HCT116 (cell line): Measurements from ENCODE around the gene SLC6A11. TPM values are rescaled to one million over a fixed set of nuclear protein-coding genes. Genes with fewer than 3 reads are reported as not detected.

Experiments used
- ATAC-seq: fragments of 200-7000 bp; cut with Tn5 transposase; 2 replicates; pipeline ENCODE4 v1.9.1; 2020; ENCODE audit warnings: mild to moderate bottlenecking, moderate library complexity
- BruUV-seq: library from RNA; stranded (reverse); fragments of 400-500 nt; replicated peaks from 2 replicates; lab custom pipeline; 2021; lab: Mats Ljungman, UMichigan
- CTCF ChIA-PET: fragments of 300-600 bp; sonication (Branson Sonifier 250); formaldehyde crosslinking; loops from one replicate; lab custom pipeline; 2021; ENCODE audit warnings: antibody characterized with exemption; lab: Charles Lee
- POLR2A ChIA-PET: fragments of 300-600, 350-600 bp; sonication (Branson Sonifier 250); formaldehyde crosslinking; loops from one replicate; lab custom pipeline; 2021; ENCODE audit warnings: antibody characterized with exemption; lab: Charles Lee
- RAD21 ChIA-PET, 2 experiments: fragments of 300-600 bp; sonication (Branson Sonifier 250); formaldehyde crosslinking; loops; one replicate each; lab custom pipeline; 2023; ENCODE audit warnings: low total read pairs in 2 of 2; ENCODE audit not compliant: uncharacterized antibody in 2 of 2, unreplicated experiment in 2 of 2, low non-redundant PET in 1 of 2; lab: Charles Lee
- DNase-seq: peaks from one replicate; pipeline ENCODE4 v3.0.0-alpha.2; 2010; ENCODE audit warnings: low read depth, low spot score
- H2AFZ ChIP-seq: fragments of 200-600 bp; shearing (Covaris generic), sonication (generic); 2 replicates; pipeline ENCODE4 v1.6.1; 2017; ENCODE audit warnings: low read depth, mixed run types, mixed read lengths, antibody characterized with exemption, low read length; ENCODE audit not compliant: poor library complexity, severe bottlenecking
- H3K27ac ChIP-seq: 2 replicates; pipeline ENCODE4 v1.5.1; 2012; ENCODE audit warnings: low read depth, low read length
- H3K27me3 ChIP-seq: fragments of 200-600 bp; sonication (generic); 2 replicates; pipeline ENCODE4 v1.6.1; 2016; ENCODE audit warnings: mixed run types, low read length, mixed read lengths; ENCODE audit not compliant: insufficient read depth
- H3K36me3 ChIP-seq, 2 experiments: fragments of 200-500 bp in 1 of 2; fragments of 200-600 bp in 1 of 2; sonication (Bioruptor generic) in 1 of 2; sonication (generic) in 1 of 2; 2 replicates each; pipeline versions ENCODE4 v1.5.1 to v1.6.1; 2014 to 2016; ENCODE audit warnings: low read length in 2 of 2, inconsistent platforms in 1 of 2, mixed read lengths in 1 of 2, mixed run types in 1 of 2; ENCODE audit not compliant: insufficient read depth in 2 of 2, control insufficient read depth in 1 of 2
- H3K4me1 ChIP-seq, 2 experiments: fragments of 200-600 bp in 1 of 2; sonication (generic) in 1 of 2; 2 replicates each; pipeline versions ENCODE4 v1.5.1 to v1.6.1; 2012 to 2017; ENCODE audit warnings: low read length in 2 of 2, inconsistent platforms in 1 of 2, mild to moderate bottlenecking in 1 of 2, mixed read lengths in 1 of 2, mixed run types in 1 of 2, moderate library complexity in 1 of 2; ENCODE audit not compliant: insufficient read depth in 2 of 2, control insufficient read depth in 1 of 2
- H3K4me2 ChIP-seq: fragments of 200-600 bp; sonication (generic); 2 replicates; pipeline ENCODE4 v1.6.1; 2017; ENCODE audit warnings: mixed run types, low read length, mixed read lengths
- H3K4me3 ChIP-seq, 2 experiments: fragments of 200-600 bp in 1 of 2; sonication (generic) in 1 of 2; replicated peaks in 1 of 2; 2 replicates each; pipeline ENCODE4 v1.5.1; 2011 to 2016; ENCODE audit warnings: low read length in 2 of 2, control low read depth in 1 of 2, low read depth in 1 of 2, mild to moderate bottlenecking in 1 of 2, mixed read lengths in 1 of 2, mixed run types in 1 of 2
- H3K79me2 ChIP-seq: fragments of 200-600 bp; sonication (generic); 2 replicates; pipeline ENCODE4 v1.6.1; 2017; ENCODE audit warnings: mild to moderate bottlenecking, mixed run types, low read length, moderate library complexity, mixed read lengths; ENCODE audit not compliant: insufficient read depth
- H3K9ac ChIP-seq: fragments of 200-600 bp; sonication (generic); 2 replicates; pipeline ENCODE4 v1.6.1; 2016; ENCODE audit warnings: low read length, mixed read lengths
- H3K9me2 ChIP-seq: fragments of 200-600 bp; sonication (generic), shearing (Covaris generic); 2 replicates; pipeline ENCODE4 v1.6.1; 2017; ENCODE audit warnings: mixed run types, mild to moderate bottlenecking, moderate library complexity; ENCODE audit not compliant: insufficient read depth
- H3K9me3 ChIP-seq, 2 experiments: fragments of 200-500 bp in 1 of 2; fragments of 200-600 bp in 1 of 2; sonication (Bioruptor generic) in 1 of 2; sonication (generic) in 1 of 2; 2 replicates each; pipeline ENCODE4 v1.6.1; 2014 to 2017; ENCODE audit warnings: low read length in 2 of 2, mixed read lengths in 2 of 2, inconsistent platforms in 1 of 2, low read depth in 1 of 2, mild to moderate bottlenecking in 1 of 2, mixed run types in 1 of 2, moderate library complexity in 1 of 2; ENCODE audit not compliant: control insufficient read depth in 1 of 2, insufficient read depth in 1 of 2
- H4K20me1 ChIP-seq: fragments of 200-600 bp; sonication (generic), shearing (Covaris generic); 2 replicates; pipeline ENCODE4 v1.6.1; 2017; ENCODE audit warnings: mixed run types, mild to moderate bottlenecking, moderate library complexity; ENCODE audit not compliant: insufficient read depth
- CBX3 ChIP-seq: IDR thresholded peaks from 2 replicates; pipeline ENCODE4 v1.6.1; 2012; ENCODE audit warnings: low read depth
- ELF1 ChIP-seq: IDR thresholded peaks from 2 replicates; pipeline ENCODE4 v1.6.1; 2012; ENCODE audit warnings: low read depth, borderline replicate concordance
- EZH2 ChIP-seq: fragments of 200-600 bp; sonication (generic); IDR thresholded peaks from 2 replicates; pipeline ENCODE4 v1.6.1; 2017; ENCODE audit warnings: antibody characterized with exemption, mixed run types
- POLR2A ChIP-seq: IDR thresholded peaks from 2 replicates; pipeline ENCODE4 v1.7.0; 2011; ENCODE audit warnings: borderline replicate concordance; ENCODE audit not compliant: insufficient read depth, insufficient read length; ENCODE audit errors: extremely low read depth
- POLR2AphosphoS5 ChIP-seq: IDR thresholded peaks from 2 replicates; pipeline ENCODE4 v1.6.1; 2011; ENCODE audit warnings: mild to moderate bottlenecking, low read depth, low read length, moderate library complexity
- RAD21 ChIP-seq: IDR thresholded peaks from 2 replicates; pipeline ENCODE4 v1.6.1; 2012; ENCODE audit warnings: low read depth, mild to moderate bottlenecking
- SP1 ChIP-seq: IDR thresholded peaks from 2 replicates; pipeline ENCODE4 v1.6.1; 2012; ENCODE audit warnings: low read depth
- SRF ChIP-seq: IDR thresholded peaks from 2 replicates; pipeline ENCODE4 v1.6.1; 2012; ENCODE audit warnings: low read depth
- YY1 ChIP-seq: IDR thresholded peaks from 2 replicates; pipeline ENCODE4 v1.6.1; 2011; ENCODE audit warnings: low read length, low read depth, moderate library complexity, mild to moderate bottlenecking; ENCODE audit not compliant: insufficient replicate concordance; ENCODE audit errors: extremely low read depth
- ZFX ChIP-seq: fragments of 450-650 bp; IDR thresholded peaks from 2 replicates; pipeline ENCODE4 v1.6.1; 2017
- ZNF274 ChIP-seq: fragments of 200-500 bp; sonication (Bioruptor generic); IDR thresholded peaks from 2 replicates; pipeline ENCODE4 v1.6.1; 2014; ENCODE audit warnings: mild to moderate bottlenecking, low read depth, low read length, inconsistent platforms
- intact Hi-C: fragments of 100-400 bp; cut with micrococcal nuclease; formaldehyde crosslinking; loops from 2 replicates; pipeline ENCODE4 v1.10.0; 2022
- total RNA-seq: library from RNA; stranded (reverse); gene quantifications from one replicate; pipeline ENCODE4 v1.2.1, GENCODE V29; 2021; ENCODE audit not compliant: unreplicated experiment
- TF ChIP-seq, protein P1 (sequence below): IDR thresholded peaks from 2 replicates; pipeline ENCODE4 v1.6.1; 2011; ENCODE audit warnings: mild to moderate bottlenecking, low read length, moderate library complexity; ENCODE audit not compliant: insufficient replicate concordance; ENCODE audit errors: extremely low read depth
- TF ChIP-seq, protein P2 (sequence below): IDR thresholded peaks from 2 replicates; pipeline ENCODE4 v1.6.1; 2012
- TF ChIP-seq, protein P3 (sequence below): IDR thresholded peaks from 2 replicates; pipeline ENCODE4 v1.6.1; 2012; ENCODE audit warnings: low read depth
- TF ChIP-seq, protein P4 (sequence below): IDR thresholded peaks from 2 replicates; pipeline ENCODE4 v1.6.1; 2012

The SLC6A11 gene
- total RNA-seq, 1 experiment from 2014 or later: not detected

DNA sequence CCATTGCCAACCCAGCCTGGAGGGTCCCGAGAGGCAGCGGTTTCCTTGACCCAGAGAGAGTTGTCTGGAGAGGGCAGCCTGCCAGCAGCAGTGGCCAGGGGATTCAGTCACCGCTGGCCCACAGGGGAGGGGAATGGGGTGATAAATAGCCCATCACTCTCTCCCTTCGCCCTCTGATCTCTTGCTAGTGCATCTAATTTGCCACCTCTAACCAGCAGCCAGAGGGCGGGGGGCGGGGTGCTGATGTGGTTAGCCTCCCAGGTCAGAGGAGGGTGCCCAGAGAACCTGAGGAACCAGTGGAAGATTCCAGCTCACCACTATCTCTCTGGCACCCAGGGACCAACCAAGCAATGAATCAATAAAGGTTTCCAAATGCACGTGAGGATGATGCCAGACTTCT, 35.1 kb upstream of the SLC6A11 start:
- no peaks in the 10 kb centered on the region; a peak in 1 of 4 replicates for H3K4me1 ChIP-seq
- peaks cover 9% of the 10 kb centered on the region; the same call in 1 of the 2 replicates for H3K27me3 ChIP-seq
- CTCF ChIA-PET: interaction anchor here (4.7 kb wide), 1 partner anchor 8 kb away, joined by 26 read pairs; no protein-coding TSS in a partner anchor

More for the DNA sequence above, 35.1 kb upstream of the SLC6A11 start:
- H3K4me2 ChIP-seq: no peak overlapping the region
- no peak overlapping the region for H3K27ac ChIP-seq
- no peaks in the 10 kb centered on the region for H3K79me2 ChIP-seq
- ChIA-PET RAD21 (no interaction called here), POLR2A (no interaction called here)
- no peaks in the 10 kb centered on the region for H3K9me3 ChIP-seq
- no peak overlapping the region for H2AFZ ChIP-seq
- TF ChIP-seq, protein P1, sequence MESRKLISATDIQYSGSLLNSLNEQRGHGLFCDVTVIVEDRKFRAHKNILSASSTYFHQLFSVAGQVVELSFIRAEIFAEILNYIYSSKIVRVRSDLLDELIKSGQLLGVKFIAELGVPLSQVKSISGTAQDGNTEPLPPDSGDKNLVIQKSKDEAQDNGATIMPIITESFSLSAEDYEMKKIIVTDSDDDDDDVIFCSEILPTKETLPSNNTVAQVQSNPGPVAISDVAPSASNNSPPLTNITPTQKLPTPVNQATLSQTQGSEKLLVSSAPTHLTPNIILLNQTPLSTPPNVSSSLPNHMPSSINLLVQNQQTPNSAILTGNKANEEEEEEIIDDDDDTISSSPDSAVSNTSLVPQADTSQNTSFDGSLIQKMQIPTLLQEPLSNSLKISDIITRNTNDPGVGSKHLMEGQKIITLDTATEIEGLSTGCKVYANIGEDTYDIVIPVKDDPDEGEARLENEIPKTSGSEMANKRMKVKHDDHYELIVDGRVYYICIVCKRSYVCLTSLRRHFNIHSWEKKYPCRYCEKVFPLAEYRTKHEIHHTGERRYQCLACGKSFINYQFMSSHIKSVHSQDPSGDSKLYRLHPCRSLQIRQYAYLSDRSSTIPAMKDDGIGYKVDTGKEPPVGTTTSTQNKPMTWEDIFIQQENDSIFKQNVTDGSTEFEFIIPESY: no peak
- TF ChIP-seq, protein P2, sequence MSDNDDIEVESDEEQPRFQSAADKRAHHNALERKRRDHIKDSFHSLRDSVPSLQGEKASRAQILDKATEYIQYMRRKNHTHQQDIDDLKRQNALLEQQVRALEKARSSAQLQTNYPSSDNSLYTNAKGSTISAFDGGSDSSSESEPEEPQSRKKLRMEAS: no peak
- TF ChIP-seq RAD21 (no peak), POLR2AphosphoS5 (no peak), POLR2A (no peak), EZH2 (no peak), ELF1 (no peak), YY1 (no peak), ZFX (no peak), CBX3 (no peak), SRF (no peak), ZNF274 (no peak), SP1 (no peak)
- TF ChIP-seq, protein P3, sequence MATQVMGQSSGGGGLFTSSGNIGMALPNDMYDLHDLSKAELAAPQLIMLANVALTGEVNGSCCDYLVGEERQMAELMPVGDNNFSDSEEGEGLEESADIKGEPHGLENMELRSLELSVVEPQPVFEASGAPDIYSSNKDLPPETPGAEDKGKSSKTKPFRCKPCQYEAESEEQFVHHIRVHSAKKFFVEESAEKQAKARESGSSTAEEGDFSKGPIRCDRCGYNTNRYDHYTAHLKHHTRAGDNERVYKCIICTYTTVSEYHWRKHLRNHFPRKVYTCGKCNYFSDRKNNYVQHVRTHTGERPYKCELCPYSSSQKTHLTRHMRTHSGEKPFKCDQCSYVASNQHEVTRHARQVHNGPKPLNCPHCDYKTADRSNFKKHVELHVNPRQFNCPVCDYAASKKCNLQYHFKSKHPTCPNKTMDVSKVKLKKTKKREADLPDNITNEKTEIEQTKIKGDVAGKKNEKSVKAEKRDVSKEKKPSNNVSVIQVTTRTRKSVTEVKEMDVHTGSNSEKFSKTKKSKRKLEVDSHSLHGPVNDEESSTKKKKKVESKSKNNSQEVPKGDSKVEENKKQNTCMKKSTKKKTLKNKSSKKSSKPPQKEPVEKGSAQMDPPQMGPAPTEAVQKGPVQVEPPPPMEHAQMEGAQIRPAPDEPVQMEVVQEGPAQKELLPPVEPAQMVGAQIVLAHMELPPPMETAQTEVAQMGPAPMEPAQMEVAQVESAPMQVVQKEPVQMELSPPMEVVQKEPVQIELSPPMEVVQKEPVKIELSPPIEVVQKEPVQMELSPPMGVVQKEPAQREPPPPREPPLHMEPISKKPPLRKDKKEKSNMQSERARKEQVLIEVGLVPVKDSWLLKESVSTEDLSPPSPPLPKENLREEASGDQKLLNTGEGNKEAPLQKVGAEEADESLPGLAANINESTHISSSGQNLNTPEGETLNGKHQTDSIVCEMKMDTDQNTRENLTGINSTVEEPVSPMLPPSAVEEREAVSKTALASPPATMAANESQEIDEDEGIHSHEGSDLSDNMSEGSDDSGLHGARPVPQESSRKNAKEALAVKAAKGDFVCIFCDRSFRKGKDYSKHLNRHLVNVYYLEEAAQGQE: no peak
- TF ChIP-seq, protein P4, sequence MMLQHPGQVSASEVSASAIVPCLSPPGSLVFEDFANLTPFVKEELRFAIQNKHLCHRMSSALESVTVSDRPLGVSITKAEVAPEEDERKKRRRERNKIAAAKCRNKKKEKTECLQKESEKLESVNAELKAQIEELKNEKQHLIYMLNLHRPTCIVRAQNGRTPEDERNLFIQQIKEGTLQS: no peak
- H3K9ac ChIP-seq: no peak overlapping the region
- no peaks in the 10 kb centered on the region for H3K9me2 ChIP-seq
- no peaks in the 10 kb centered on the region for H4K20me1 ChIP-seq
- no peaks in the 10 kb centered on the region for H3K36me3 ChIP-seq
- DNase-seq: no peak
- intact Hi-C loops: no loop called here
- H3K4me3 ChIP-seq: no peak overlapping the region
- ATAC-seq: no peak
- BruUV-seq: no TSS peak
